NK-92 treated with Interleukin-12 subunit alpha and Interleukin-12 subunit beta, amount 100 ng/mL, for 24 hours (cell line): Measurements from ENCODE around the gene CRY2.
"Not testable (repeated sequence)": the region's sequence is repeated elsewhere in the genome, so short reads cannot be mapped to it uniquely, and the experiment has no call there.

ENCODE experiments used
- DNase-seq: peaks from one replicate; lab custom pipeline; 2025; lab: John Stamatoyannopoulos, UW

The CRY2 gene

DNA sequence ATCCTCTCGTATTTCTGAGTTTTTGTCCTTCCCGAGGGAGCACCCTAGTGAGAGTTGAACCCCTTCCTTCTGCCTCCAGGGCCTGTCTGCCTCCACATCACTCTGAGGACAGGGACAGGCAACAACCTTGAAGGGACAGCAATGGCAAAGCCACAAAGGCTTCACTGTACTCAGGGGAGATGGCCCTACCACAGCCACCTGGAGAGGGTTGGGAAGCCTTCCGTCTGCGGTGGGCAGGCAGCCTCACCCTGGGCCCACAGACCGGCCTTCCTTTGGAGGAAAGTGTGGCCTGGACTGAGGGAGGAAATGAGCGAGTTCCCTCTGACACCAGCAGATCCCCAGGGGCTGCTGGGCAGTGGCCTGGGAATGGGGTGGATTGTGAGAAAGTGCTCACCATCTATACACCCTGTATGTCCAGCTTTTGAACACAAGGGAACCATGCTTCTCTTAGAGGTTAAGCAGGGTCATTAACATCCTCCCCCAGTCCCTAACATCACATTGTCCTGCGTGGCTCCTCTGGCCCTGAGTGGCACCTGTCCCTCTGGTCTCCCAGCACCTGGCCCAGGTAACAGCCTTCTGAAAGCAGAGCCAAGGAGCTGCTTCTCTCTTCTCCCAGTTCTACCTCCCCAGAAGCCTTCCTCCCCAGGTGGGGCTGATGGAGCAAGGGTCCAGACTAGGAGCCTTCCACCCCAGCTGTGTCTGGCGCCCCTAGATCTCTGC lies 35.5 kb upstream of the CRY2 start:
- no peak for DNase-seq

DNA sequence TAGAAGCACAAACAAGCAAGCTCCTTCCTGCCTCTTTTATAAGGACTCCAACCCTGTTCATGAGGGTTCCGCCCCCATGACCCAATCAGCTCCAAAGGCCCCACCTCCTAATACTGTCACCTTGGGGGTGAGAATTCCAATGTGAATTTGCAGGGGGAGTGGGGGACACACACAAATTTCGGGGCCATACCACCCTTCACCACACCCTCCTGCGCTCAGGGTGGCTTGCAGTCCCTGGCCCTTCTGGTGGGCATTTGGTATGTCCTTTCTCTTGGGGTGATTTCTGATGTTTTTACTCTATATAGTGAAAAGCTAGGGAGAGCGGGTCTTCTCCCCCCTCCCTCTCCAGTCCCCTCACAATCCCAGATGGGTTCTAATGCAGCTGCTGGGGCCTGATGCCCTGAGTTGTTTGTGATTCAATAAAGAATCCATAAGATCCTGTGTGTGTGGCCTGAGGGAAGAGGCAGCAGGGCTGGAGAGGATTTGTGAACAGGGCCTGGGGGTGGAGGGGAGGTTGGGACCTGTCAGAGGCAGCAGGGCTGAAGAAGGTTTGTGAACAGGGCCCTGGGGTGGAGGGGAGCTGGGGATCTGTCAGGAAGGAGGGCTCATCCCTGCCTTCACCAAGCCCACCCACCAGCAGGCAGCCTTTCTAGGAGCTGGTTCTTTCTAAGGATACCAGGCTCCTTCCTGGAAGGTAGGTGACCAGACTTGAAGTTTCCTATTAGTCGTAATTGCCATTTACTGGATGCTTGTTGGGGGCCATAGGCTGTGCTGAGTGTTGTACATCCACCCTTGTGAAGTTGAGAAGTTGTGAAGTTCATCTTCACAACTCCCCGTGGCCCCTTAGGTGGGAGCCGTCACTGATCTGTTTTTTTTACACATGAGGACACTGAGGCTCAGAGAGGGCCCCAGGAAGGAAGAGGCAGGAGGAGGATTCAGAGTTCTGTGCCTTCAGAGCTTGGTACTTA lies 34.4 kb upstream of the CRY2 start:
- no peak for DNase-seq

DNA sequence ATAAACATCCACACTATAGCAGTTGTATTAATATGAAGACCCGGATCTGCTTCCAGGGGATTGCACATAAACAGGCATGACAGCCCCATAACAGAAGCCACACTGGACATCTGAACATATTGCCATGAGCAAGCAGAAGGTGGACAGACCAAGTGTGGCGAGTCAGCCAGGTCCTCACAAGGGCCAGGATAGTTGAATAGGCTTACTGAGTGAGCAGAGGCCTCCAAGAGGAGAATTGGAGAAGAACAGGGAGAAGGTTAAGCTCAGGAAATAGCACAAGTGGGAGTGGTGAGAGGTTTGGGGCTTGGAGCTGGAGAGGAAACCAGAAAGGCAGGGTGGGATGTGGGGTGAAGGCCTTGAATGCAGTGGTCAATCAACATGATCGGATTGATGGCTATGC lies 31.5 kb upstream of the CRY2 start:
- no peak for DNase-seq

DNA sequence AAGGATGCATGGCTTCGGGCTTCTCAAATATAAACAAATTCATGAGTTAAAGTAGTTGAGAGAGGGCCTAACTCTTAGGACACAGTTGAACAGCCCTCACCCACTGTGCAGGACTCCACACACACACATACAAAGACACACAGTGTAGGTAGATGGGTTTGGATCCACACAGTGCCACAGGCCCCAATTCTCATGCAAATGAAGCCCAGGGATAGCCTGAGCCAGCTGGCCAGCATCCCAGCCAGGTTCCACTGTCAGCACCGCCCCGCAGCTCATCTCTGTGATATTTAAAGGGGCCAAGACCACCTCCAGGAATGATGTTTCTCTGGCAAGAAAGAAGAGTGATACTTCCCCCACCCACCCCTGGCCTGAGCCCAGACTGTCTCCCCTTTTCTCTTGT lies 30.7 kb upstream of the CRY2 start:
- DNase-seq, result no peak

DNA sequence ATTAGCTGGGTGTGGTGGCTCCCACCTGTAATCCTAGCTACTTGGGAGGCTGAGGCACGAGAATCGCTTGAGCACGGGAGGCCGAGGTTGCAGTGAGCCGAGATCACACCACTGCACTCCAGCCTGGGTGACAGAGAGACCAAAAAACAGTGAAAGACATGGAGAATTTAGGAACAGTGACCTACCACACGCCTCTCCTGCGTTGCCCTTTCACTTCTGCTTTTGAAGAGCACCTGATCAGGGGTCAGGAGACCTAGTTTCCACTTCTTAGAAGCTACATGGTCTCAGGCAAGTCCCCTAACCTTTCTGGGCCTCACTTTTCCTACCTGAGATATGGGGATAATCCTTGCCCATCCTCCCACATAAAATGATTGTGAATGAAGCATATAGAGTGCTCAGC lies 30.1 kb upstream of the CRY2 start:
- no peak for DNase-seq

DNA sequence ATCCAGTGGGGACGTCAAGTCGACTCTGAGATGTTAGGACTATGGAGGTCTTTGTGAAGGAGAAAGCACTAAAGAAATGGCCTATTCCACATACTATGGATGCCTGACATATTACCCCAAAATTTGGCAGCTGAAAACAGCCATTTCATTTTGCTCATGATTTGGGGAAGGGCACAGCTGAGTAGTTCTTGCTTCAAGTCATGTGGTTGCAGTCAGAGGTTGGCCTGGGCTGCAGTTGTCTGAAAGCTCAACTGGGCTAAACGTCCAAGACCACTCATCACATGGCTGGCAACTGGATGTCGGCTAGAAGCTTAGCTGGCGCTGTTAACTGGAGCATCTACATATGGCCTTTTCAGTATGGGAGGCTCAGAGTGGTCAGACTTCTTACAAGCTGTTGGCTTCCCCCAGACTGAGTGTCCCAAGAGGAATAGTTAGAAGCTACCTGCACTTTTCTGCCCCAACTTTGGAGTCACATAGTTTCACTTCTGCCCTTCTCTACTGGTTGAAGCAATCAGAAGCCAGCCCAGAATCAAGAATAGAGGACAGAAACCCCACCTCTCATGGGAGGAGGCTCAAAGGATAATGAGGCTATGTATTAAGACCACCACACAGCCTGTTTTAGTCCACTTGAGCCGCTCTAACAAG lies 28.2 kb upstream of the CRY2 start:
- DNase-seq, result no peak

DNA sequence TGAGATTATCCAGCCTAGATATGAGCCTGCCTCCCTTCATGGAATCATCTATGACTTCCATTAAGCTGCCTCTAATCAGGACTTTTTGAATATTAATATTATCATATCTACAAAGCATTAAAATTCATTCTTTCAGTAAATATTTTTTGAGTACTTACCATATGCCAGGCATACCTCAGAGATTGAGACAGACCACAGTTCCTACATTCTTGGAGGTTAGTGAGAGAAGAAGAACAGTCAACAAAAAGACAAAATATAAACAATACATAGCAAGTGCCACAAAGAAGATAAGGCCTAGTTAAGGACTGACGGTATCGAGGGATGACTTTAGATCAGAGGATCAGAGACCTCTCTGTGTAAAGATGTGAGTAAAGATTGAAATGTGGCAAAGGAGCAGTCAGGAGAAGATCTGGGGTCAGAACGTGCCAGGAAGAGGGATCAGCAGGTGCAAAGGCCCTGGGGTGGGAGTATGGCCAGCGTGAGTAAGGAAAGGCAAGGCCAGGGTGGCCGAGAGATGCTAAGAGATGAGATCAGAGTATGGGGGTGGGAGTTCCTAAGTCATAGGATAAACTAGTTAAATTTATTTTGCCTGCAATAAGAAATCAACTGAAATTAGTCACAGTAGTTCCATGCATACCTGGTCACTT lies 26.9 kb upstream of the CRY2 start:
- no peak for DNase-seq

DNA sequence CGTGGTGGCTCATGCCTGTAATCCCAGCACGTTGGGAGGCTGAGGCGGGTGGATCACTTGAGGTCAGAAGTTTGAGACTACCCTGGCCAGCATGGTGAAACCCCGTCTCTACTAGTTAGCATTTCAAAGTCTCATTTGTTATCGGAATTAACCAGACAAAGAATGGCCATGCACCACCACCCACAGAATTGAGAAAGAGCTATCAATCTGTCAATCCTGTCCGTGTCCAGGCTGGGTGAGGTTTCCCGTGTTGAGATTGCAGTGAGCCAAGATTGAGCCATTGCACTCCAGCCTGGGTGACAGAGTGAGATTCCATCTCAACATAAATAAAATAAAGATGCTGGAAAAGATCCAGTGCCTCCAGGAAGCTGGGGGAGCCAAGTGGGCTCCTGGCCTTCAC lies 20.8 kb upstream of the CRY2 start:
- DNase-seq, result not testable (repeated sequence)

DNA sequence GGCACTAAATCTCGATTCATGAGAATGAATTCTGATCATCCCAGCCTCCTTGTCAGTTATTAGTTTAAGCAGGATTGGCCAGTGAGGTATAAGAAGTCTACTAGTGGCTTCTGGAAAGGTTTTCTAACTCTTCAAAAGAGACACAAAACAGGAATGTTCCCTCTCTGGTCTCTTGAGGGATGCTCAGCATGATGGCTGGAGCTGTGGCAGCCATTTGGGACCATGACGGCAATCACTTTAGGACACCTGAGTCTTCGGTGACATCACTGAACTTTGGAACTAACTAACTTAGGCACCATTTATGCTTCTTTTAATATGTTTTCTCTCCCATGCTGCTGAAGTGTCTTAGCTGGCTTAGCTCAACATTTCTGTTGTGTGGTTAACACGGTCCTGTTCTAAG lies 20.2 kb upstream of the CRY2 start:
- DNase-seq, result no peak

DNA sequence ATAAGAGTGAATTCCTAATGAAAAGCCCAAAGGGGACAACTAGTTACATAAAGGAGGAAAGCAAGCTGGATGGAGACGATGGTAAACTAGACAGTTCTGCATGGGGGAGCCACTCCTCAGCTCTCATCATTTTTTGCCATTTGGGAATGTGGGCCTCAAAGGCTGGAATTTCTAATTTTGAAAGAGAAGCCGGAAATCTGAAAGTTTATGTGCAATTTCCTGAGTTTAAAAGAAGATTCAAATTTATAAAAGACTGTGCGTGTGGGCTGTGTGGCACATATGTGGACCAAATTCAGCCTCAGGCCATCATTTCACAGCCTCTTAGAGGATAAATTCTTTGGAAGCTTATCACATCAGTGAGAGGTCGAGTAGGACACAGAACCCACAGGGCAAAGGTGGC lies 18.3 kb upstream of the CRY2 start:
- DNase-seq, result no peak

DNA sequence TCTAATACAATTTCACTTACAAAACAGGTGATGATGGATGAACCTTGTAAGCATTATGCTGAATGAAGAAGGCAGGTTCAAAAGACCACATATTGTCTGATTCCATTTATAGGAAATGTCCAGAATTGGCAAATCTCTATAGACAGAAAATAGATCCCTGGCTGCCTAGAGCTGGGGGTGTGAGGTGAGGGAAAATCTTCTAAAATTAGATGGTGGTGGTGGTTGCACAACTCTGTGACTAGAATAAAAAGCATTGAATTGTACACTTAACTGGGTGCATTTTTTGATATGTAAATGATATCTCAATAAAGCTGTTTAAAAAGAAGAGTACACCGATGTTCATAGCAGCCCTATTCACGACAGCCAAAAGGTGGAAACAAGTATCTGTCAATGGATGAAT lies 16.7 kb upstream of the CRY2 start:
- DNase-seq, result no peak

DNA sequence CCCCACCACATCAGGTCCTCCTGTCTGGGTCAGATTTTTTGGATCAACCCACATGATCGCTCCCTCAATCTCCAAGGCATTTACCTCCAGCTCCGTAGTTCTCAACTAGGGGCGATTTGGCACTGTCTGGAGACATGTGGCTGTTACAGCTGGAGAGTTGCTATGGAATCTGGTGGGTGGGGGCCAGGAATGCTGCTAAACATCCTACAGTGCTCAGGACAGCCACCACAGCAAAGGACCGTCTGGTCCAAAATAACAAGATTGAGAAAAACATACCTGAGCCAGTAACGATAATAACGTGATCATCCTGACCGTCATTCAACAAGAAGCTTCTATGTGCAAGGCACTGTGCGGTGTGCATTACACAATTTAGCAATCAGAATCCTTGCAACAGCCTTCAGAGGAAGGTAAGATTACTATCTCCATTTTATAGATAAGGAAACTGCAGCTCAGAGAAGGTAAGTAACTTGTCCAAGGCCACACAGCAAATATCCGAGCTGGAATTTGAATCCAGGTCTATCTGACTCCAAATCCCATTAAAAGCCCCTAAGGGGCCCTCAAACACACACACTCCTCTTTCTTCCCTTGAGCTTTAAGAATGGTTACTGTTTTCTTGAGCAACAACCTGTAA lies 14.3 kb upstream of the CRY2 start:
- DNase-seq, result no peak

DNA sequence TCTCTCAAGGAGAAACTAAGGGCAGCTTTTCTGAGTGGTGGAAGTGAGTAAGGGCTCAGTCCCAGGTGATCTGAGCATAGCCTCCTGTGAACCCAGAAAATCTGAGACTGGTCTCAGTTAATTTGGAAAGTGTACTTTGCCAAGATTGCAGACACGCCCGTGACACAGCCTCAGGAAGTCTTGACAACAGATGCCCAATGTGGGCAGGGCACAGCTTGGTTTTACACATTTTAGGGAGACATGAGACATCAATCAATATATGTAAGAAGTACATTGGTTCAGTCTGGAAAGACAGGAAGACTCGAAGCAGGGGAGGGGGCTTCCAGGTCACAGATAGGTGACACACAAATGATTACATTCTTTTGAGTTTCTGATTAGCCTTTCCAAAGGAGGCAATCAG lies 13.5 kb upstream of the CRY2 start:
- no peak for DNase-seq

DNA sequence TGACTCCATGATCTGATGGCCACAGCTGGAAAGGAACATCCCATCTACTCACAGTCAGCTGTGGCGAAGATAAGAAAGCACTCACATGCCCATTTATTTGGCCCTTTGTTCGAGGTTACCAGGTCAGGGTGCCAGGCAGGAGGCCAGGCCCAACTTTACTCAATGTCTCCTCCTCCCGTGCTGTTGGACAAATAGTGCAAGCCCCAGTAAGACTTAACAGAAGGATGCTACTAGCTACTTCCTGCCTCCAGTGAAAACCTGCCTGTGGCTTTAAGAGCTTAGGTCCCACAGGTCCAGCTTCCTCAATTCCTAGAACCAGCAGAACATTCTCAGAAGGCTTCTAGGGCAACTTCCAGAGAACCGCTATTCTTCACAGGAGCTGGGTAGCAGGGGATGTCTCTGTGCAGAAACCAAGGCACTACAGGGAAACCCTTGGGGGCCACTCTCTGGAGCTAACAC lies 12.9 kb upstream of the CRY2 start:
- no peak for DNase-seq

DNA sequence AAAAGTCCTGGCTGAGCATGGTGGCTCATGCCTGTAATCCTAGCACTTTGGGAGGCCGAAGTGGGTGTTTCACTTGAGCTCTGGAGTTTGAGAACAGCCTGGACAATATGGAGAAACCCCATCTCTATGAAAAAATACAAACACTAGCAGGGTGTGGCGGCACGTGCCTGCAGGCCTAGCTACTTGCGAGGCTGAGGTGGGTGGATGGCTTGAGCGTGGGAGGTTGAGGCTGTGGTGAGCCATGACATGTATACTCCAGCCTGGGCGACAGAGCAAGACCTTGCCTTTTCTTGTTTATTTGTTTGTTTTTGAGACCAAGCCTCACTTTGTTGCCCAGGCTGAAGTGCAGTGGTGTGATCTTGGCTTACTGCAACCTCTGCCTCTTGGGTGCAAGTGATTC lies 8.1 kb upstream of the CRY2 start:
- DNase-seq, result no peak

DNA sequence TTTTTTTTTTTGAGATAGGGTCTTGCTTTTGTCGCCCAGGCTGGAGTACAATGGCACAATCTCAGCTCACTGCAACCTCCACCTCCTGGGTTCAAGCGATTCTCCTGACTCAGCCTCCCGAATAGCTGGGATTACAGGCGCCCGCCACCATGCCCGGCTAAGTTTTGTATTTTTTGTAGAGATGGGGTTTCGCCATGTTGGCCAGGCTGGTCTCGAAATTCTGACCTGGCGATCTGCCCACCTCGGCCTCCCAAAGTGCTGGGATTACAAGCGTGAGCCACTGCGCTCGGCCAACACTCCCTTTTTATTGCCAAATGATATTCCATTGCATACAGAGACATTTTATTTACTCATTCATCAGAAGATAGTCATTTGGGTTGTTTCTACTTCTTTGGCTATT lies 7.0 kb upstream of the CRY2 start:
- not testable (repeated sequence) for DNase-seq

DNA sequence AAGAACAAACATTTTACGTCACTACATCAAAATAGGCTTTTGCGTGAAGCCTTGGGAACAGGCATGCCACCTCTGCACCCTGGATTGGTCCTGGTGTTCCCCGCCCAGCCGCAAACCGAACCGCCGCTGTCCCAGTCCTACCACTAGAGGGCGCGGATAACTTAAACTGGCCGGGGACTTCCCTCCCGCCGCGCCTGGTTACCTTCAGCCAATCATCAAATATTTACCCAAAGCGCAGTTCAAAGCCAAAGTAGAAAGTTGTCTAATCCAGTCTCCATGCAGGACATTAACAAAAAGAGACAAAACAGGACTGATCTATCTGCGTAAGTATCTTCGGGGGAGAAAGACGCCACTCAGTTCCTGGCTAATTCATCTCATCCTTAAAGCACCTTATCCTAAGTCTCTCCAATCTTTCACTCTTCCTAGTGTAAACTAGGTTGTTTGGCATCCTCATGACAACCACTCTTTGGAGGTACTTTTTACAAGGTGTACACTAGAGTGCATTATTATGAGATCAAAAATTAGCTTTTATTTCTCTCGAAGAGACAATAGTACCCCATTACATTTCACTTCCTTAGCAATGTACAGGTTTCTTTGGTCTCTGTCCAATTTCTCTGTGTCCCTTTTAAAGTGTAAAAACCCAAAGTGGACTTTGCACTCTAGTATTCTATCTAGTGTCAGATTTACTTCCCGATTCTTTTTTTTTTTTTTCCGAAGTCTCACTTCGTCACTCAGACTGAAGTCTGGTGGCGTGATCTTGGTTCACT lies 3.9 kb upstream of the CRY2 start:
- peak; percentile 69 for DNase-seq

DNA sequence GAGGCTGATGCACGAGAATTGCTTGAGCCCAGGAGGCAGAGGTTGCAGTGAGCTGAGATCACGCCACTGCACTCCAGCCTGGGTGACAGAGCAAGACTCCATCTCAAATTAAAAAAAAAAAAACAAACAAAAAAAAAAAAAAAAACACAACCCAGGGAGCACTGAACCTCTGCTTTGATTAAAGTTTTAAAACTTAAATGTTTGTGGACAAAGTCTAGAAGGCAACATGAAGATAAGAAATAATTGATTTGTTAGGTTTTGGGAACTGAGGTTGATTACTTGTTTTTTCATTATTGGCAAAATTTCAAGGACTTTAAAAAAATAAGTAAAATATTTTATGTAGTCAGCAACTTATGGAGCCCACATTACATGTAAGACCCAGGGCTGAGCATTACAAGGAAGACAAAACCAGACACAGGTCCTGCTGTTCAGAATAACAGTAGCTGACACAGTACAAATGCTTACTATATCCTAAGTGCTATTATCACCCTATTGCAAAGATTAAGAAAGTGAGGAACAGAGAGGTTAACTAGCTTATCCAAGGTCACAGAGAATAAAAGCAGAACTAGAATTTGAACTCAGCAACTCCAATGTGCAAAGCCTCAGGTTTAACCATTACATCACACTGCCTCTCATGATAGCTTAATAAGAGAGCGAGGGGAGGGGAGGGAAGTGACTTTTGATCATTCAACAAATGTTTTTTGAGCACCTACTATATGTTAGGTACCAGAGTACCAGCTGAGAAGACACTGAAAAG lies 2.3 kb upstream of the CRY2 start:
- DNase-seq, result no peak

DNA sequence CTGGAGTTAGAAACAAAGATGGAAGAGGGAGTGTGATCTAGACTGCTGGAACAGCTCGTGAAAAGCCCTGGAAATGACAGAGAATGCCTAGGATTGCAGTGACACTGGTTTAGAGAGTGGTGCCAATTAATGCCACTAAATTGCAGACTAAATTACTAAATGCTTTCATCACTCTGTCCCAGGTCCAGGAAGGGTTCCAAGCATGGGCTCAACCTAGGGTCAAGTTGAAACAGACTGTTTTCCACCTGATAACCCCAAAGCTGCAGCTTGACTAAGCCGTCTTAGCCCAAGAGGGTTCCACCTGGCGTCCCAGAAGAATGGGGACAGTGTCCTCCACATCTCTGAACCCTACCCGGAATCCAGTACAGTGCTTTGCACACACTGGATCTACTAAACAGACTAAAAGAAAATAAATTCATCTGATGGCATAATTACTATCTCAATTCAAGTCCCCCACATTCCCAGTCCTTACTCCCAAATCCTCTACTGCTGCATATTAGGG lies 1.1 kb upstream of the CRY2 start:
- DNase-seq, result no peak

DNA sequence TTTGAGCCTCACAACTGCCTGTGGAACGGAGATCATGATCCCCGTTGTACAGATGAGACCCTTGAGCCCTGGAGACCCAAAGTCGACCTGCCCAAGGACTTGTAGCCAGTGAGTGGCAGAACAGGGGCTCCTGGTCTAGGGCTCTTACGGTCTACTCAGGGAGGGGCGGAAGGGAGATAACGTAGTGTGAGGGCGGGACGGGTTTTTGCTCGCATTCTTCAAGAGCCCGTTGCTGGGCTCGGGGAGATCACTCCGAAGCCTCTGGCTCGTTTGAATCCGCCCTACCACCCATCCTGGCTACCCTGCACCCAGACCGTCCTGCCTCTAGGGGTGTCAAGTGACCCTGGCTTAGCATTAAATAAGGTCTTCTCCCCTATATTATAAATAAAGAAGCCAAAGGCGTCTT lies 639 bp downstream of the CRY2 start:
- no peak for DNase-seq
